Measurements from ENCODE around the gene TSKU. TPM values are rescaled to one million over a fixed set of nuclear protein-coding genes. Genes with fewer than 3 reads are reported as not detected.
A peak's percentile ranks its signal among the peaks of the same experiment; 100 is the strongest.
"Not testable (repeated sequence)": the region's sequence is repeated elsewhere in the genome, so short reads cannot be mapped to it uniquely, and the experiment has no call there.

The TSKU gene
- total RNA-seq, 1 experiment from 2014 or later, result 23.5 TPM

GRCh38 chr11:76803811-76804600 lies 20.9 kb downstream of the TSKU start:
- in situ Hi-C loops (cut with HindIII; ENCODE audit: low pct_unique_long_range_greater_than_20kb, low sequenced_read_pairs), result no loop called here
- no peak for DNase-seq (ENCODE audit: low read depth, low spot score)

GRCh38 chr11:76805206-76805913 lies 22.2 kb downstream of the TSKU start:
- in situ Hi-C loops (cut with HindIII; ENCODE audit: low pct_unique_long_range_greater_than_20kb, low sequenced_read_pairs), result no loop called here
- peak; percentile 31 for DNase-seq (ENCODE audit: low read depth, low spot score)

- no peak for DNase-seq (ENCODE audit: low read depth, low spot score)
- in situ Hi-C loops (cut with HindIII; ENCODE audit: low pct_unique_long_range_greater_than_20kb, low sequenced_read_pairs), result no loop called here
These were observed 23.0 kb downstream of the TSKU start for GRCh38 chr11:76806131-76806530.

- in situ Hi-C loops (cut with HindIII; ENCODE audit: low pct_unique_long_range_greater_than_20kb, low sequenced_read_pairs), result no loop called here
- DNase-seq (ENCODE audit: low read depth, low spot score), result no peak
These were observed 23.6 kb downstream of the TSKU start for GRCh38 chr11:76806608-76807205.

- peak; percentile 77 for DNase-seq (ENCODE audit: low read depth, low spot score)
- in situ Hi-C loops (cut with HindIII; ENCODE audit: low pct_unique_long_range_greater_than_20kb, low sequenced_read_pairs), result no loop called here
These were observed 24.2 kb downstream of the TSKU start for GRCh38 chr11:76807206-76807875.

- in situ Hi-C loops (cut with HindIII; ENCODE audit: low pct_unique_long_range_greater_than_20kb, low sequenced_read_pairs), result no loop called here
- DNase-seq (ENCODE audit: low read depth, low spot score), result no peak
These were observed 25.0 kb downstream of the TSKU start for GRCh38 chr11:76808171-76808570.

- in situ Hi-C loops (cut with HindIII; ENCODE audit: low pct_unique_long_range_greater_than_20kb, low sequenced_read_pairs), result no loop called here
These were observed 25.8 kb downstream of the TSKU start for GRCh38 chr11:76808996-76809395.

GRCh38 chr11:76810151-76810853 lies 27.1 kb downstream of the TSKU start:
- in situ Hi-C loops (cut with HindIII; ENCODE audit: low pct_unique_long_range_greater_than_20kb, low sequenced_read_pairs), result no loop called here
- DNase-seq (ENCODE audit: low read depth, low spot score), result peak; percentile 55

More at GRCh38 chr11:76808996-76809395, 25.8 kb downstream of the TSKU start:
- no peak for DNase-seq (ENCODE audit: low read depth, low spot score)

- DNase-seq (ENCODE audit: low read depth, low spot score), result no peak
- in situ Hi-C loops (cut with HindIII; ENCODE audit: low pct_unique_long_range_greater_than_20kb, low sequenced_read_pairs), result no loop called here
These were observed 28.1 kb downstream of the TSKU start for GRCh38 chr11:76811259-76811658.

GRCh38 chr11:76814414-76814813 lies 31.3 kb downstream of the TSKU start:
- in situ Hi-C loops (cut with HindIII; ENCODE audit: low pct_unique_long_range_greater_than_20kb, low sequenced_read_pairs), result no loop called here
- DNase-seq (ENCODE audit: low read depth, low spot score), result no peak

GRCh38 chr11:76815678-76816077 lies 32.5 kb downstream of the TSKU start:
- in situ Hi-C loops (cut with HindIII; ENCODE audit: low pct_unique_long_range_greater_than_20kb, low sequenced_read_pairs); DNase-seq (ENCODE audit: low read depth, low spot score): not testable (repeated sequence)

- no peak for DNase-seq (ENCODE audit: low read depth, low spot score)
These were observed 37.0 kb downstream of the TSKU start for GRCh38 chr11:76820184-76820566.

GRCh38 chr11:76821396-76821795 lies 38.2 kb downstream of the TSKU start:
- in situ Hi-C loops (cut with HindIII; ENCODE audit: low pct_unique_long_range_greater_than_20kb, low sequenced_read_pairs); DNase-seq (ENCODE audit: low read depth, low spot score): not testable (repeated sequence)

More at GRCh38 chr11:76820184-76820566, 37.0 kb downstream of the TSKU start:
- in situ Hi-C loops (cut with HindIII; ENCODE audit: low pct_unique_long_range_greater_than_20kb, low sequenced_read_pairs), result no loop called here

- in situ Hi-C loops (cut with HindIII; ENCODE audit: low pct_unique_long_range_greater_than_20kb, low sequenced_read_pairs), result no loop called here
- no peak for DNase-seq (ENCODE audit: low read depth, low spot score)
These were observed 39.2 kb downstream of the TSKU start for GRCh38 chr11:76822406-76822805.

GRCh38 chr11:76823481-76824028 lies 40.4 kb downstream of the TSKU start:
- in situ Hi-C loops (cut with HindIII; ENCODE audit: low pct_unique_long_range_greater_than_20kb, low sequenced_read_pairs), result no loop called here
- peak; percentile 35 for DNase-seq (ENCODE audit: low read depth, low spot score)

GRCh38 chr11:76824083-76824939 lies 41.2 kb downstream of the TSKU start:
- in situ Hi-C loops (cut with HindIII; ENCODE audit: low pct_unique_long_range_greater_than_20kb, low sequenced_read_pairs), result no loop called here
- no peak for DNase-seq (ENCODE audit: low read depth, low spot score)
